GM06990 (cell line): Measurements from ENCODE around the gene TOMT.

Source experiments
- DNase-seq: peaks from one replicate; pipeline ENCODE4 v3.0.0-alpha.2; 2011; ENCODE audit not compliant: insufficient read length; ENCODE audit errors: extremely low read depth
- H3K27me3 ChIP-seq: replicated peaks from 2 replicates; pipeline ENCODE4 v1.6.0; 2011; ENCODE audit warnings: low read length; ENCODE audit not compliant: control insufficient read depth, insufficient read depth
- H3K36me3 ChIP-seq: 2 replicates; pipeline ENCODE4 v1.5.1; 2011; ENCODE audit warnings: low read length; ENCODE audit not compliant: control insufficient read depth, insufficient read depth
- H3K4me3 ChIP-seq: replicated peaks from 2 replicates; pipeline ENCODE4 v1.5.1; 2011; ENCODE audit warnings: low read depth, mild to moderate bottlenecking, control low read depth, low read length
- TF ChIP-seq, protein P1 (sequence below): IDR thresholded peaks from 2 replicates; pipeline ENCODE4 v1.5.1; 2011; ENCODE audit warnings: low read length, control low read depth, mild to moderate bottlenecking, inconsistent platforms; ENCODE audit not compliant: insufficient read depth, poor library complexity, severe bottlenecking

The TOMT gene, protein sequence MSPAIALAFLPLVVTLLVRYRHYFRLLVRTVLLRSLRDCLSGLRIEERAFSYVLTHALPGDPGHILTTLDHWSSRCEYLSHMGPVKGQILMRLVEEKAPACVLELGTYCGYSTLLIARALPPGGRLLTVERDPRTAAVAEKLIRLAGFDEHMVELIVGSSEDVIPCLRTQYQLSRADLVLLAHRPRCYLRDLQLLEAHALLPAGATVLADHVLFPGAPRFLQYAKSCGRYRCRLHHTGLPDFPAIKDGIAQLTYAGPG

DNA sequence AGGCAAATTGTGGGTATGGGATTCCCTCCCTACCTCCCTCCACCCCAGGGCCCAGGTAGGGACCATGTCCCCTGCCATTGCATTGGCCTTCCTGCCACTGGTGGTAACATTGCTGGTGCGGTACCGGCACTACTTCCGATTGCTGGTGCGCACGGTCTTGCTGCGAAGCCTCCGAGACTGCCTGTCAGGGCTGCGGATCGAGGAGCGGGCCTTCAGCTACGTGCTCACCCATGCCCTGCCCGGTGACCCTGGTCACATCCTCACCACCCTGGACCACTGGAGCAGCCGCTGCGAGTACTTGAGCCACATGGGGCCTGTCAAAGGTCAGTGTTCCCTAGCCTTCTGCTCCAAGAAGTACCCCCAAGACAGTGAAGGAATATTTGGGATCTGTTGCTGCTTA, at the start of gene TOMT:
TSS of gene TOMT (plus strand) at position 37 of the 400 bp plus-strand sequence. CDS start at position 65, 28 bp downstream.
- TF ChIP-seq, protein P1, sequence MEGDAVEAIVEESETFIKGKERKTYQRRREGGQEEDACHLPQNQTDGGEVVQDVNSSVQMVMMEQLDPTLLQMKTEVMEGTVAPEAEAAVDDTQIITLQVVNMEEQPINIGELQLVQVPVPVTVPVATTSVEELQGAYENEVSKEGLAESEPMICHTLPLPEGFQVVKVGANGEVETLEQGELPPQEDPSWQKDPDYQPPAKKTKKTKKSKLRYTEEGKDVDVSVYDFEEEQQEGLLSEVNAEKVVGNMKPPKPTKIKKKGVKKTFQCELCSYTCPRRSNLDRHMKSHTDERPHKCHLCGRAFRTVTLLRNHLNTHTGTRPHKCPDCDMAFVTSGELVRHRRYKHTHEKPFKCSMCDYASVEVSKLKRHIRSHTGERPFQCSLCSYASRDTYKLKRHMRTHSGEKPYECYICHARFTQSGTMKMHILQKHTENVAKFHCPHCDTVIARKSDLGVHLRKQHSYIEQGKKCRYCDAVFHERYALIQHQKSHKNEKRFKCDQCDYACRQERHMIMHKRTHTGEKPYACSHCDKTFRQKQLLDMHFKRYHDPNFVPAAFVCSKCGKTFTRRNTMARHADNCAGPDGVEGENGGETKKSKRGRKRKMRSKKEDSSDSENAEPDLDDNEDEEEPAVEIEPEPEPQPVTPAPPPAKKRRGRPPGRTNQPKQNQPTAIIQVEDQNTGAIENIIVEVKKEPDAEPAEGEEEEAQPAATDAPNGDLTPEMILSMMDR: no peak
- Histone ChIP-seq H3K27me3 (no peaks in the 10 kb centered on the region), H3K4me3 (no peak within 1 kb of the TSS), H3K36me3 (peaks cover 6% of the 10 kb centered on the region)
- DNase-seq: no peak

DNA sequence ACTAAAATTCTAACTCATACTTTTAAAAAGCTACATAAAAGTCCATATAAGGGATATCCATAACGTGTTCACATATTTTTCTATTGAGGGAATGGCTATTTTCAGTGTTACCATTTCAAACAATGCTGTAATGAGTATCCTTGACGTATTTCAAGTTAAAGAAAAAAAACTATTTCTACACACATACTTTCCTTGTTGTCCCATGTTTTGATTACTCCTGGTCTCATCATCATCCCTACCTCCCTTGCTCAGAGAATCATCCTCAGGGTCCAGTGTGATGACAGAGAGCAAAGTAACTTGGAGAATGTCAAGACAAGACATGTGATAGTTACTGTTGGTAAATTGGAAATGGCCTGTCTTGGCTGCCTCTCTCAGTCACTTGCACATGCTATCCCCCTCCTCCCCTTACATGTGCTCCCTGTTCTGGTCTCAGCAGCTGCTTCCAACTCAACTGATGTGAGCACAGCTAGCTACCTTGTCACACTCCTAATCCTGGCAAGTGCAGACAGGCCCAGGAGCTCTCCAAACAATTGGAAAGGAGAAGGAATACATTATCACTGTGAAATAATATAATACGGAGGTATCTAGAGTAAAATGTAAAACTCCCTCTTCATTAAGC, 47.2 kb upstream of the TOMT start:
- DNase-seq: no peak
- Histone ChIP-seq H3K36me3 (peaks cover 2% of the 10 kb centered on the region), H3K27me3 (no peaks in the 10 kb centered on the region), H3K4me3 (no peak overlapping the region)
- TF ChIP-seq, protein P1: no peak

DNA sequence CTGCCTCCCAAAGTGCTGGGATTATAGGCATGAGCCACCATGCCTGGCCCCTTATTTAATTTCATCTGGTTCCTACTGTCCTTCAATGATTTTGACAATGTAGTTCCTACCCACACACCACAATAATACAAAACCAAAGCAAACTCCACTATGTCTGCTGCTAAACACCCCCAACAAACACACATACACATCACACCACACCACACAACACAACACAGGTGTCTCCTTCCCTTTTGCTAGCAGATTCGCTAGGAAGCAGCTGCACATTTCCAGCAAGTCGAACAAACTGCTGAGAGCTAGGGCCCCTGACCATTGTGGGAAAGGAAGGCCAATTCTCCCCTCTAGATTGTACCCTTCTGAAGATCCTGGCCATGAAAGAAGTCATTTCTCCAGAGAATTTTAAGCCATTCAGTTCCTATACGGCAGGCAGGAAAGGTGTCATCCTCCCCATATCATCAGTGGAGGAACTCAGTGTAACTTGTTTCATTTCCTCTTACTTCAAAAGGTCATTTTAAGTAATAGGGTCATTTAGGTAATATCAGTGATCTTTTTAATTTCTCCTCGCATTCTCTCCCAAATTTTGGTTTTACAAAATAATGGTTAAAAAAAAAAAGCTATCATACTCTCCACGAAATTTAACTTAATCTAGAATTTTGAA, 43.9 kb upstream of the TOMT start:
- Histone ChIP-seq H3K4me3 (no peak overlapping the region), H3K36me3 (peaks cover 2% of the 10 kb centered on the region; the same call in 1 of the 2 replicates), H3K27me3 (no peaks in the 10 kb centered on the region)
- DNase-seq: no peak
- TF ChIP-seq, protein P1: no peak

DNA sequence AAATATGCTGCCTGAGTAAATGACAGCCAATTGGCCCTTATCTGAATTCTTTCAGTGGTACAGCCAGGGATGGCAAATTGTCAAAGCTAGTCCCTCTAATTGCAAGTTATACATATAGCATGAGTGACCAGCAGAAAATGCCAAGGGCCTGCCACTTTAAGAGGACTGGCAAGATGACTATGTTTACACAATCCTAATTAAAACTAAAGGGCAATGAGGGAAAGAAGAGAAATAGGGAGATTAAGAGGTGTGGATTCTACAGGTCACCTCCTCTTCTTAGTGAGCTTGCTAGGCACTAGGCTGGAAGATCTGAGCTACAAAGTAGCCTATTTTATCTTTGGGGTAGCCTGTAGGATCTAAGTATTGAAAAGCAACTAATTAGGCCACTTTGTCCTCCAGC, 38.9 kb upstream of the TOMT start:
- TF ChIP-seq, protein P1: no peak
- H3K4me3 ChIP-seq: no peak overlapping the region
- H3K27me3 ChIP-seq: no peaks in the 10 kb centered on the region
- DNase-seq: no peak
- peaks cover under 1% of the 10 kb centered on the region; the same call in 1 of the 2 replicates for H3K36me3 ChIP-seq

DNA sequence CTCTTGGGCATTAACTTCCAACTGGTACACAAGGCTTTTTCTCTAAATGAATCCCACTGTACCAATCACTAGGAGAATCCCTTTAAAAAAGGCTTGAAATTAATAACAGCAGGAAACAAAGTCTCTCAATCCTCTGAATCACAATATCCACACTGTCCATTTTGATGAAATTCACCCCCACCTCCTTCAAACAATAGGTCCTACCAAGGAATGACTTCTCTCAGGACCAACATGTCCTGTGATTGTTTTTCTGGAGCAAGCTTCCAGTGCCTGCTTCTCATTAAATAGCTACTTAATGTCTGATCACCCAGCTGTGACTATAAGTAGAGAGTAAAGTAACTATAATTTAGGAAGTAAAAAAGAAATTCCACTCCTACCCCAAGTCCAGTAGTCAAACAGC, 38.5 kb upstream of the TOMT start:
- TF ChIP-seq, protein P1: no peak
- Histone ChIP-seq H3K36me3 (no peaks in the 10 kb centered on the region; the same call in 1 of the 2 replicates), H3K27me3 (no peaks in the 10 kb centered on the region), H3K4me3 (no peak overlapping the region)
- no peak for DNase-seq
